HEK293 (cell line): Measurements from ENCODE around the gene FBN2.

Experiments used
- EGR2 ChIP-seq: fragments of 450-650 bp; formaldehyde crosslinking; IDR thresholded peaks from 2 replicates; pipeline ENCODE4 v1.5.1; 2016; ENCODE audit warnings: low read depth, missing biosample characterization, missing genetic modification characterization
- GLI4 ChIP-seq: fragments of 450-650 bp; formaldehyde crosslinking; IDR thresholded peaks from 2 replicates; pipeline ENCODE4 v1.5.1; 2016; ENCODE audit warnings: missing biosample characterization, missing genetic modification characterization
- KLF17 ChIP-seq: fragments of 450-650 bp; formaldehyde crosslinking; IDR thresholded peaks from 2 replicates; pipeline ENCODE4 v1.5.1; 2016; ENCODE audit warnings: missing biosample characterization, missing genetic modification characterization
- KLF8 ChIP-seq: fragments of 450-650 bp; formaldehyde crosslinking; IDR thresholded peaks from 2 replicates; pipeline ENCODE4 v1.5.1; 2016; ENCODE audit warnings: missing biosample characterization, missing genetic modification characterization
- MZF1 ChIP-seq: fragments of 450-650 bp; formaldehyde crosslinking; IDR thresholded peaks from 2 replicates; pipeline ENCODE4 v1.5.1; 2017; ENCODE audit warnings: missing biosample characterization, missing genetic modification characterization, borderline replicate concordance
- PRDM10 ChIP-seq: fragments of 450-650 bp; formaldehyde crosslinking; IDR thresholded peaks from 2 replicates; pipeline ENCODE4 v1.5.1; 2016; ENCODE audit warnings: missing biosample characterization, missing genetic modification characterization
- PRDM4 ChIP-seq: fragments of 450-650 bp; formaldehyde crosslinking; IDR thresholded peaks from 2 replicates; pipeline ENCODE4 v1.5.1; 2017; ENCODE audit warnings: missing biosample characterization, missing genetic modification characterization
- RBAK ChIP-seq: fragments of 450-650 bp; formaldehyde crosslinking; IDR thresholded peaks from 2 replicates; pipeline ENCODE4 v1.5.1; 2016; ENCODE audit warnings: missing biosample characterization, missing genetic modification characterization
- REPIN1 ChIP-seq: fragments of 450-650 bp; formaldehyde crosslinking; IDR thresholded peaks from 2 replicates; pipeline ENCODE4 v1.5.1; 2017; ENCODE audit warnings: missing biosample characterization, missing genetic modification characterization, low read depth
- SP2 ChIP-seq: fragments of 450-650 bp; formaldehyde crosslinking; IDR thresholded peaks from 2 replicates; pipeline ENCODE4 v1.5.1; 2016; ENCODE audit warnings: missing biosample characterization, missing genetic modification characterization
- YY2 ChIP-seq: fragments of 450-650 bp; formaldehyde crosslinking; IDR thresholded peaks from 2 replicates; pipeline ENCODE4 v1.5.1; 2016; ENCODE audit warnings: missing biosample characterization, missing genetic modification characterization
- ZBTB17 ChIP-seq: fragments of 450-650 bp; formaldehyde crosslinking; IDR thresholded peaks from 2 replicates; pipeline ENCODE4 v1.5.1; 2016; ENCODE audit warnings: missing biosample characterization, missing genetic modification characterization
- ZBTB21 ChIP-seq: fragments of 450-650 bp; formaldehyde crosslinking; IDR thresholded peaks from 2 replicates; pipeline ENCODE4 v1.5.1; 2017; ENCODE audit warnings: missing biosample characterization, missing genetic modification characterization
- ZFP37 ChIP-seq: fragments of 450-650 bp; formaldehyde crosslinking; IDR thresholded peaks from 2 replicates; pipeline ENCODE4 v1.5.1; 2016; ENCODE audit warnings: missing biosample characterization, missing genetic modification characterization
- ZFP69B ChIP-seq: fragments of 450-650 bp; formaldehyde crosslinking; IDR thresholded peaks from 2 replicates; pipeline ENCODE4 v1.5.1; 2016; ENCODE audit warnings: missing biosample characterization, missing genetic modification characterization
- ZNF155 ChIP-seq: fragments of 450-650 bp; formaldehyde crosslinking; IDR thresholded peaks from 2 replicates; pipeline ENCODE4 v1.5.1; 2016; ENCODE audit warnings: missing biosample characterization, missing genetic modification characterization
- ZNF174 ChIP-seq: fragments of 450-650 bp; formaldehyde crosslinking; IDR thresholded peaks from 2 replicates; pipeline ENCODE4 v1.5.0; 2017; ENCODE audit warnings: missing biosample characterization, mild to moderate bottlenecking, missing genetic modification characterization
- ZNF2 ChIP-seq: fragments of 450-650 bp; formaldehyde crosslinking; IDR thresholded peaks from 2 replicates; pipeline ENCODE4 v1.5.1; 2016; ENCODE audit warnings: missing biosample characterization, missing genetic modification characterization
- ZNF266 ChIP-seq: fragments of 450-650 bp; formaldehyde crosslinking; IDR thresholded peaks from 2 replicates; pipeline ENCODE4 v1.5.1; 2016; ENCODE audit warnings: missing biosample characterization, missing genetic modification characterization, low read depth
- ZNF302 ChIP-seq: fragments of 450-650 bp; formaldehyde crosslinking; IDR thresholded peaks from 2 replicates; pipeline ENCODE4 v1.5.1; 2016; ENCODE audit warnings: missing biosample characterization, missing genetic modification characterization, low read depth
- ZNF341 ChIP-seq: fragments of 450-650 bp; formaldehyde crosslinking; IDR thresholded peaks from 2 replicates; pipeline ENCODE4; 2016; ENCODE audit warnings: low read depth, missing biosample characterization, missing genetic modification characterization
- ZNF354C ChIP-seq: fragments of 450-650 bp; formaldehyde crosslinking; IDR thresholded peaks from 2 replicates; pipeline ENCODE4 v1.5.1; 2016; ENCODE audit warnings: missing biosample characterization, missing genetic modification characterization, low read depth, borderline replicate concordance
- ZNF366 ChIP-seq: fragments of 450-650 bp; formaldehyde crosslinking; conservative IDR thresholded peaks from 2 replicates; pipeline ENCODE4 v1.5.1; 2016; ENCODE audit warnings: missing biosample characterization, missing genetic modification characterization
- ZNF48 ChIP-seq: fragments of 450-650 bp; formaldehyde crosslinking; IDR thresholded peaks from 2 replicates; pipeline ENCODE4 v1.5.1; 2016; ENCODE audit warnings: missing biosample characterization, missing genetic modification characterization
- ZNF501 ChIP-seq: fragments of 450-650 bp; formaldehyde crosslinking; IDR thresholded peaks from 2 replicates; pipeline ENCODE4 v1.5.1; 2016; ENCODE audit warnings: missing biosample characterization, missing genetic modification characterization
- ZNF518A ChIP-seq: fragments of 450-650 bp; formaldehyde crosslinking; conservative IDR thresholded peaks from 2 replicates; pipeline ENCODE4 v1.5.1; 2016; ENCODE audit warnings: low read depth, missing biosample characterization, missing genetic modification characterization
- ZNF585B ChIP-seq: fragments of 450-650 bp; formaldehyde crosslinking; IDR thresholded peaks from 2 replicates; pipeline ENCODE4 v1.5.1; 2016; ENCODE audit warnings: missing biosample characterization, missing genetic modification characterization
- ZNF624 ChIP-seq: fragments of 450-650 bp; formaldehyde crosslinking; IDR thresholded peaks from 2 replicates; pipeline ENCODE4 v1.5.1; 2017; ENCODE audit warnings: missing biosample characterization, missing genetic modification characterization
- ZNF664 ChIP-seq: fragments of 450-650 bp; formaldehyde crosslinking; IDR thresholded peaks from 2 replicates; pipeline ENCODE4 v1.5.1; 2016; ENCODE audit warnings: missing biosample characterization, missing genetic modification characterization
- ZSCAN23 ChIP-seq: fragments of 450-650 bp; formaldehyde crosslinking; IDR thresholded peaks from 2 replicates; pipeline ENCODE4 v1.5.1; 2016; ENCODE audit warnings: missing biosample characterization, missing genetic modification characterization
- ZXDB ChIP-seq: fragments of 450-650 bp; formaldehyde crosslinking; IDR thresholded peaks from 2 replicates; pipeline ENCODE4 v1.5.1; 2016; ENCODE audit warnings: missing biosample characterization, missing genetic modification characterization

The FBN2 gene

GRCh38 chr5:128534726-128535125 lies 3.3 kb downstream of the FBN2 start (continued):
- TF ChIP-seq PRDM4 (tag by site-specific recombination) (peak; percentile 71), ZNF501 (tag by site-specific recombination) (0 out of 2 replicates have a peak, but pooled peaks have one; percentile 31), ZBTB21 (no peak; the same call in 1 of the 2 replicates), RBAK (tag by site-specific recombination) (no peak), KLF8 (tag by site-specific recombination) (peak; percentile 70; the same call in 1 of the 2 replicates), ZXDB (tag by site-specific recombination) (peak; percentile 34; the same call in 1 of the 2 replicates), ZNF2 (no peak), SP2 (tag by site-specific recombination) (peak; percentile 52), KLF17 (peak; percentile 70), GLI4 (no peak), PRDM10 (peak; percentile 42; the same call in 1 of the 2 replicates), ZSCAN23 (tag by site-specific recombination) (no peak), ZNF266 (tag by site-specific recombination) (no peak), ZNF518A (tag by site-specific recombination) (0 out of 2 replicates have a peak, but pooled peaks have one; percentile 13), ZNF48 (tag by site-specific recombination) (no peak), ZNF341 (tag by site-specific recombination) (peak; percentile 64), ZNF624 (tag by site-specific recombination) (no peak), ZNF174 (no peak), ZFP37 (tag by site-specific recombination) (0 out of 2 replicates have a peak, but pooled peaks have one; percentile 24), ZNF302 (tag by site-specific recombination) (no peak), YY2 (tag by site-specific recombination) (peak; percentile 59; the same call in 1 of the 2 replicates), ZNF585B (tag by site-specific recombination) (no peak), ZNF354C (tag by site-specific recombination) (no peak), EGR2 (tag by site-specific recombination) (no peak), REPIN1 (tag by site-specific recombination) (no peak), ZNF155 (no peak), ZBTB17 (tag by site-specific recombination) (no peak), MZF1 (tag by site-specific recombination) (peak; percentile 75; the same call in 1 of the 2 replicates), ZFP69B (tag by site-specific recombination) (peak; percentile 71; the same call in 1 of the 2 replicates), ZNF366 (tag by site-specific recombination) (peak; percentile 70), ZNF664 (no peak)
